GM20000 (cell line): Measurements from ENCODE around the gene TRAF3IP1.
"Not testable (repeated sequence)": the region's sequence is repeated elsewhere in the genome, so short reads cannot be mapped to it uniquely, and the experiment has no call there.

Source experiments
- DNase-seq: peaks from one replicate; pipeline ENCODE4 v3.0.0; 2012; ENCODE audit warnings: low spot score
- TF ChIP-seq, protein P1 (sequence below): IDR thresholded peaks from 2 replicates; pipeline ENCODE4 v1.5.1; 2012; ENCODE audit warnings: mild to moderate bottlenecking, control low read depth; ENCODE audit errors: extremely low read depth, missing control alignments

The TRAF3IP1 gene

DNA sequence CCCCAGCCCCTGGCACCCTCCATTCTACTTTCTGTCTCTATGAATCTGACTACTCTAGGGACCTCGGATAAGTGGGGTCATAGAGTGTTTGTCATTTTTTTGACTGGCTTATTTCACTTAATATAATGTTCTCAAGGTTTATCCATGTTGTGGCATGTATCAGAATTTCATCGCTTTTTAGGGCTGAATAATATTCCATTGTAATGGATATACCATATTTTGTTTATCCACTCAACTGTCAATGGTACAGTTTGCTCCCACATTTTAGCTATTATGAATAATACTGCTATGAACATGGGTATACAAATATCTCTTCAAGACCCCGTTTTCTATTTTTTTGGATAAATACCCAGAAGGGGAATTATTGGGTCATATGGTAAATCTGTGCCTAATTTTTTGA is 7.4 kb downstream of the TRAF3IP1 start:
- no peak for DNase-seq
- TF ChIP-seq, protein P1, sequence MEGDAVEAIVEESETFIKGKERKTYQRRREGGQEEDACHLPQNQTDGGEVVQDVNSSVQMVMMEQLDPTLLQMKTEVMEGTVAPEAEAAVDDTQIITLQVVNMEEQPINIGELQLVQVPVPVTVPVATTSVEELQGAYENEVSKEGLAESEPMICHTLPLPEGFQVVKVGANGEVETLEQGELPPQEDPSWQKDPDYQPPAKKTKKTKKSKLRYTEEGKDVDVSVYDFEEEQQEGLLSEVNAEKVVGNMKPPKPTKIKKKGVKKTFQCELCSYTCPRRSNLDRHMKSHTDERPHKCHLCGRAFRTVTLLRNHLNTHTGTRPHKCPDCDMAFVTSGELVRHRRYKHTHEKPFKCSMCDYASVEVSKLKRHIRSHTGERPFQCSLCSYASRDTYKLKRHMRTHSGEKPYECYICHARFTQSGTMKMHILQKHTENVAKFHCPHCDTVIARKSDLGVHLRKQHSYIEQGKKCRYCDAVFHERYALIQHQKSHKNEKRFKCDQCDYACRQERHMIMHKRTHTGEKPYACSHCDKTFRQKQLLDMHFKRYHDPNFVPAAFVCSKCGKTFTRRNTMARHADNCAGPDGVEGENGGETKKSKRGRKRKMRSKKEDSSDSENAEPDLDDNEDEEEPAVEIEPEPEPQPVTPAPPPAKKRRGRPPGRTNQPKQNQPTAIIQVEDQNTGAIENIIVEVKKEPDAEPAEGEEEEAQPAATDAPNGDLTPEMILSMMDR: no peak

DNA sequence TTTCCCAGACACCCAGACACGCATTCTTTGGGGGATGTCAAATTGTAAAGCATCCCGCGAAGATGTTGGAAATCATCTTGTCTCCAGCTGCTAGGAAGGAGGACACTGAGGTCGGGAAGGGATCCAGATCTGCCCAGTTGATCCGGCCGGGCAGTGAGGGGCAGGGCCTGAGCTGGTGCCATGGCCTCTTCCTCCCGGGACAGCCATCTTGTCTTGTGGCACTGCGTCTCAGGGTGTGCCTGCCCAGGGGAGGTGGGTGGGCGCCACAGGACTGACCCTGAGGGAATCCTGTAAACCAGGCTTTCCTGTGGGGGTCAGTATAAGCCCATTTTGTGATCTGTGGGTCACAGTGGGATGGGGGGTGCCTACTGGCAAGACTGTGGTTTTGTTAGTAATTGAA is 10.1 kb downstream of the TRAF3IP1 start:
- no peak for DNase-seq
- TF ChIP-seq, protein P1: no peak

DNA sequence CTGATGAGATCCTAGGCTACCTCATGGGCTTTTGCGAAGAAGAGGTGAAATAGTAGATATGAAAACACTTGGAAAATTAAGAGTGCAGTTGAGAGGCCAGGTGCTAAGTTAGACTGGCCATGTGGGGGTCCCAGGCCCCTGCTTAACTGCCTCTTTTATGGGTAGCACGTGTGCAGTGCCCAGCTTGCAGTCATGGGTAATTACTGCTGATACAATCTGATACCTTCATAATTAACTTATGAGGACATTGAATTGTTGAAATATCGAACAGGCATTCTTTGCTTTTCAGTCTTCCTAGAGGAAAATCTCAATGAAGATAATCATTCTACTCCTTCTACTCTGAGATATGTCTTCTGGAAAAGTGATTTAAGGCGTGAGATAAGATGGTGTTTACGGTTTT is 11.6 kb downstream of the TRAF3IP1 start:
- DNase-seq: no peak
- TF ChIP-seq, protein P1: no peak

DNA sequence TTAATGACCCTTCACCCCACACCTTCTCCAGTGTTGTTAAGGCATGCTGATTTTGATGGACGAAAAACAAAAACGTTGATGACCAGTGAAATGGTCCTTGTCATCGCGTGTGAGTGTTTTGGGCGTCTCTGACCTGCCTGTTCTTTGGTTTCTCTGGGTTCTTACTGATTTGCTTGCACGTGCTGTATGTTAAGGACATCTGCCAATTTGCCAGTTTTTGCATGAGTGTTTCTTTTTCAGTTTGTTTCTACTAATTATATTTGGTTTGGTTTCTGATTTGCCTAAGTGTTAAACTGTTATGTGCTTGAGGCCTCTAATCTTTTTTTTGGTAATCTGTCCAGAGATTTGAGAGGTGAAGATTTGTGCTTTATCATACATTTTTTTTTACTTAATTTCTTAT is 14.6 kb downstream of the TRAF3IP1 start:
- TF ChIP-seq, protein P1: no peak
- no peak for DNase-seq

DNA sequence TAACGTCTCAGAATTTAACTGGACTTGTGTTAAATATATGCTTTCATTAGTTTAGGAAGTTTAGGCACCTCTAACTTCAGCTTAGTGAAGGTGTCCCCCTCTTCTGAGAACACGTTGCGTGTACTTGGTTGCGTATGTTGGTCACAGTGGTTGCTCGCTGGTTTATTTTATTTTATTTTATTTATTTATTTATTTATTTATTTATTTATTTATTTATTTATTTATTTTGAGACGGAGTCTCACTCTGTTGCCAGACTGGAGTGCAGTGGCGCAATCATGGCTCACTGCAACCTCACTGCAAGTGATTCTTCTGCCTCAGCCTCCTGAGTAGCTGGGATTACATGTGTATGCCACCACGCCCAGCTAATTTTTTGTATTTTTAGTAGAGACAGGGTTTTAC is 15.3 kb downstream of the TRAF3IP1 start:
- DNase-seq: not testable (repeated sequence)

DNA sequence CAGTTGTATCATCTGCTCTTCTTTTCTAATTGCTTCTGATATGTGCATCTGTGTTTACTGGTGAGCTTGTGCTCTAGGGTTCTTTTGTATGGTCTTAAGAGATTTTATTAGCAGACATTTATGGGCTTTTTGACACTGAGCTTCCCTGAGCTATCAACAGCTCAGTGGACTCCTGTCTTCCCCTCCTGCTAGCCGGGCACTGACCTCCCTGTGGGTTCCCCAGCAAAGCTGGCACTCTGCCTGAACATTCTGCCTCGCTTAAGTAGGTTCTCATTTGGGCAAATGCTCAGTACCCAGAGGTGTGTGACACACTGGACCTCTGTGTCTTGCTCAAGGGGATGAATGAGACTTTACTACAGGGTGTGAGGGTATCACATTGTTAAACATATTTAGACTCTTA is 15.8 kb downstream of the TRAF3IP1 start:
- no peak for DNase-seq
- TF ChIP-seq, protein P1: no peak

DNA sequence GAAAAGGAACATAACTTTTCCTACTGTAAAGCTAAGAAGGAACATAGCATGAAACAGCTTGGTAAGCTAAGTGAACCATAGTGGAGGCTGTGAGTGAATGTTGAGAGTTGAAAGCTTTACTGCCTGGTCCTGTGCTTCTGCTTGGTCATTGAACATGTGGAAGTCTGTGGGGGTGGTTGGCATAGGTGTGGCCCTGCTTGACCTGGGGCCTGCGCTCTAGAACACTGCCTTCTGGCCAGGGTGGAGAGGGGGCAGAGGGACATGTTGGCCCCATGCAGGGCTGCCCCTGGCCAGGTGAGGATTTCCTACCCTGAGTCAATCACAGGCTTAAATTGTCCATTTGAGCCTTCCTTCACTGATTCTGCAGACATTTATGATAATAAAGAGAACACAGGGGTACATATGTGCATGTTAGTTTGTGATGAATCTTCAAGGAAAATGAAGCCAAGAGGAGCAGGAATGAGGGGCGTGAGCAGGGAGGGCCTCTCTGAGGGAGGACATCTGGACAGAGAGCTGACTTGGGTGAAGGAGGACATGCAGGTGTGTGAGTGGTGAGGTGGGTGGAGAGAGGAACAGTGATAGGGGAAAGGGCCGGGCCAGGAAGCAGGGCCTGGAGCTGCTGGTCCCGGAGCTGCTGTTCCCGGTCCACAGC is 16.6 kb downstream of the TRAF3IP1 start:
- no peak for DNase-seq
- TF ChIP-seq, protein P1: no peak

DNA sequence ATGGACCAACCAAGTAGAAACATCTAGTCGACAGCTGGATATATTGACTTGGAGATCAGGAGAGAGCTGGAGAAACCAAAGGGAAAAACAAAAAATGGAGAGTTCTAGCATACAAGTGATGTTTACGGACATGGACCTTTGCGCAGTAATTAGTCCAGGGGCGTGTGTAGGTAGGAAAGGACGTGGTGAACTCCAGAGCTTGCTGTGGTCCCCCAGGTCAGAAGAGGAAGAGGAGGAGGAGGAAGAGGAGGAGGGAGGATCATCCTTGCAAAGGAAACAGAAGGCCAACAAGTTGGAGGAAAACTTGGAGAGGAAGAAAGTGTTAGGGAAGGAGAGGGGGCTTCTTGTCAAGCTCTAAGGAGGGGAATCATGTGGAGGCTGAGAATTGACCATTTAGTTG is 17.5 kb downstream of the TRAF3IP1 start:
- TF ChIP-seq, protein P1: no peak
- DNase-seq: no peak
